ENCODE measurements around the gene HES3.

The HES3 gene

GRCh38 chr1:6243993-6244392, at the start of gene HES3:
TSS of gene HES3 (plus strand) at chr1:6244179. CDS start at chr1:6244366, 187 bp downstream.
- no peak for DNase-seq (ENCODE audit: low read depth in 2 of 3, low spot score in 2 of 3)

- no peak for DNase-seq (ENCODE audit: low read depth in 2 of 3, low spot score in 2 of 3)
Observed at GRCh38 chr1:6197746-6198427, 46.1 kb upstream of the HES3 start.

GRCh38 chr1:6198646-6199297, 45.2 kb upstream of the HES3 start:
- DNase-seq (ENCODE audit: low read depth in 2 of 3, low spot score in 2 of 3) = no peak

- peak; percentile 71 to 91 (median 84) for DNase-seq (ENCODE audit: low read depth in 2 of 3, low spot score in 2 of 3)
Observed at GRCh38 chr1:6199298-6200187, 44.4 kb upstream of the HES3 start, which contains the start of gene RPL22. TSS of gene RPL22 (minus strand) at chr1:6199595. CDS start at chr1:6199573, 22 bp downstream.

- no peak for DNase-seq (ENCODE audit: low read depth in 2 of 3, low spot score in 2 of 3)
Observed at GRCh38 chr1:6200188-6200809, 43.7 kb upstream of the HES3 start.

GRCh38 chr1:6202256-6202655, 41.7 kb upstream of the HES3 start:
- DNase-seq (ENCODE audit: low read depth in 2 of 3, low spot score in 2 of 3) = no peak

- peak in 1 of 3 experiments; percentile 55 for DNase-seq (ENCODE audit: low read depth in 2 of 3, low spot score in 2 of 3)
Observed at GRCh38 chr1:6205849-6206519, 38.0 kb upstream of the HES3 start, which contains the start of gene RNF207. TSS of gene RNF207 (plus strand) at chr1:6206119. CDS start at chr1:6206536, 417 bp downstream.

- DNase-seq (ENCODE audit: low read depth in 2 of 3, low spot score in 2 of 3) = no peak
Observed at GRCh38 chr1:6206520-6206855, 37.5 kb upstream of the HES3 start.

GRCh38 chr1:6207075-6207885, 36.7 kb upstream of the HES3 start:
- DNase-seq (ENCODE audit: low read depth in 2 of 3, low spot score in 2 of 3) = no peak

GRCh38 chr1:6207921-6208320, 36.1 kb upstream of the HES3 start:
- no peak for DNase-seq (ENCODE audit: low read depth in 2 of 3, low spot score in 2 of 3)

GRCh38 chr1:6208723-6209660, 35.0 kb upstream of the HES3 start:
- DNase-seq (ENCODE audit: low read depth in 2 of 3, low spot score in 2 of 3) = no peak

- DNase-seq (ENCODE audit: low read depth in 2 of 3, low spot score in 2 of 3) = no peak
Observed at GRCh38 chr1:6209661-6210580, 34.1 kb upstream of the HES3 start.

- no peak for DNase-seq (ENCODE audit: low read depth in 2 of 3, low spot score in 2 of 3)
Observed at GRCh38 chr1:6210591-6211355, 33.2 kb upstream of the HES3 start.

- DNase-seq (ENCODE audit: low read depth in 2 of 3, low spot score in 2 of 3) = no peak
Observed at GRCh38 chr1:6211731-6212130, 32.2 kb upstream of the HES3 start.

- DNase-seq (ENCODE audit: low read depth in 2 of 3, low spot score in 2 of 3) = no peak
Observed at GRCh38 chr1:6212193-6212959, 31.6 kb upstream of the HES3 start.
